Right lung (tissue), 5 donors: ENCODE results near the gene IFNGR2. TPM values are rescaled to one million over a fixed set of nuclear protein-coding genes. Genes with fewer than 3 reads are reported as not detected.
"Not testable (repeated sequence)": the region's sequence is repeated elsewhere in the genome, so short reads cannot be mapped to it uniquely, and the experiment has no call there.

Source experiments
- DNase-seq, 2 donors: peaks; one replicate each; pipeline ENCODE4 v3.0.0-alpha.2; 2013
- polyA plus RNA-seq, 5 donors: library from polyadenylated mRNA; unstranded; fragments of 120-200 nt; gene quantifications; one replicate each; pipeline versions ENCODE4 v1.2.1 to v1.2.3, GENCODE V29; 2013; ENCODE audit warnings: inconsistent platforms in 1 of 5, low replicate concordance in 1 of 5; ENCODE audit not compliant: insufficient read length in 5 of 5, insufficient read depth in 1 of 5

The IFNGR2 gene
- polyA plus RNA-seq, 5 donors = 69.5 to 83.6 (median 75.5) TPM

DNA sequence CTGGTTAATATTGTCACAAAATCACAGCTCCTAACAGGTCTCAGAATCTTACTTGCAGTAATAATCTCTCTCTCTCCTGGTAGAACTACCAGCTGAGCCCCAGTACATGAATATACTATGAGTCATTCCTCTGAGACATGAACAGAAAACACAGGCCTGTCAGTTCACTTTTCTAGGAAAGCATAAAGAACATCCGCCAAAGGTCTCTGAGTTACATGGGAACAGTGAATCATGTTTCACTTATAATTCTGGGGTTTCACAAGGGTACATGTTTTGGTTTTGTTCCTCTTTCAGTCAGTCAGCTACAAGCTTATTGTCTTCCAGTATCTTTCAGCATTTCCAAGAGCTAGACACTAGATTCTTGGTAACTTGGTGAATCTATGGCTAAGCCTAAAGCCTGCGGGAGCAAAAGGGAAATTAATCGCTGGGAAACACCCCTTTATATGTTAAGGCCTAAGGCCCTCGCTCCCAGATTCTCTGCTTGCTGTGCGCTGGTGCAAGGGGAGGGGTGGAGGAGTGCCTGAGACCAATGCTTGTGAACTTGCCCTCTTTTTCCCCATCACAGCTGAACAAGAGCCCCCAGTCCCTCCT lies 31.7 kb downstream of the IFNGR2 start:
- no peak for DNase-seq

- no peak for DNase-seq
These were observed 33.9 kb downstream of the IFNGR2 start for GRCh38 chr21:33437140-33437539.

DNA sequence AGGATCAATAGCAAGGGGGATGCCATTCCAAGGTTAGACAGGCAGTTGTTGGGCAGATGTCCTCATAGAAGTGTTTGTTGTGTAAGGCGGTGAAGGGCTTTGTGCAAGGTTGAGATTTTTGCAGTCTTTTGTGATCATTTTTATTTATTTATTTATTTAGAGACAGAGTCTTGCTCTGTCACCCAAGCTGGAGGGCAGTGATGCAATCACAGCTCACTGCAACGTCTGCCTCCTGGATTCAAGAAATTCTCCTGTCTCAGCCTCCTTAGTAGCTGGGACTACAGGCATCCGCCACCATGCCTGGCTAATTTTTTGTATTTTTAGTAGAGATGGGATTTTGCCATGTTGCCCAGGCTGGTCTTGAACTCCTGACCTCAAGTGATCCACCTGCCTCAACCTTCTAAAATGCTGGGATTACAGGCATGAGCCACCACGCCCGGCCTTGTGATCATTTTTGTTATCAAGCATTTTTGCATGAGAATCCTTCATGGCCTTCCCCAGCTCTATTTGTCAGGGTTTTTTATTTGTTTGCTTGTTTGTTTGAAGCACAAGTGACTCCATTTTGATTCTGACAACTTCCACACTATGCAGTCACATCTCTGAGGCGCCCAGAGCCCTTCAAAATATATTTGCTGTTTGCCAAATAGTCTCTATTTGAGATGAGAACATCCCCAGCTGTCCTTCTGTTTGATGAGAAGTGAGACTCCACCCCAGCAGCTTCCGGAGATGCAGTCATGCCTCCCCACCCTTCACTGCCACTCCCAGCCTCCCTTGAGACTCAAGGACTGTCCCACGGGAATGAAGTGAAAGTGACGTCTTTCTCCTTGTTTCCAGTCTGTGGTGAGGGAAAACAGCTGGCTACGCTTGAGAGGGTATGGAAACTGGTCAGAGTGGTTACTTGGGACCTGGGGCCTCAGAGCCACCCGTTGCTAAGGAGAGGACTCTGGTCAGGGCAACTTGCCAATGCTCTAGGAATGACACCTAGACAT lies 38.6 kb downstream of the IFNGR2 start:
- DNase-seq = peak; percentile 50 to 82

GRCh38 chr21:33443194-33443593 lies 40.0 kb downstream of the IFNGR2 start:
- DNase-seq = peak in 1 of 2 donors; percentile 25

DNA sequence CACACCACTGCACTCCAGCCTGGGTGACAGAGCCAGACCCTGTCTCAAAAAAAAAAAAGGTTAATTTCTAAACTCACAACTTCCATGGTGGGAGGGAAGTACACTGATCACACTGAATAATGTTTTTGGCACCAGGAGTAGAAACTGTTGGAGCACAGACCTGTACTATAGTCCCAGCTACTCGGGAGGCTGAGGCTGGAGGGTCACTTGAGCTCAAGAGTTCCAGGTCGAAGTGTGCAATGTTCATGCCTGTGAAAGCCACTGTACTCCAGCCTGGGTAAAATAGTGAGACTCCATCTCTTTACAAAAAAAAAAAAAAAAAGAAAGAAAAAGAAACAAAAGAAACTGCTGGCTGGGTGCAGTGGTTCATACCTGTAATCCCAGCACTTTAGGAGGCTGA lies 41.3 kb downstream of the IFNGR2 start:
- DNase-seq = peak in 1 of 2 donors; percentile 27

GRCh38 chr21:33446620-33447019 lies 43.4 kb downstream of the IFNGR2 start:
- not testable (repeated sequence) for DNase-seq

DNA sequence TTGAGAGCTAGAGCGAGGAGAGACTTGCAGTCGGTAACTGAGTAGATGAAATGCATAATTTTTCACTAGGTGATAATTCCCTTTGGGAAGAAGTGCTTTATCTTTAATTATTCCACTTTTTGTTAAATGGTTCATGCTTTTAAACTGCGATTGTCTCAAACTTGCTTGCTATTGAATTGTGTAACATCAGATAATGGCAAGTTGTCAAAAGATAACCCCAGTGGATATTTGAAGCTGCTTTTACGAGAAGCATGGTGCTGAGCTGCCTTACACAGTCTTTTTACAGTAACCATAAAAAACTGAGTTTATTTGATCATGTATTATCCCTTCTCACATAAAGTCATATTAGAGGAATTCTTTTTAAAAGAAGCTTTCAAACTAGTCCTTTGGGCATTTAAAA lies 46.4 kb downstream of the IFNGR2 start:
- DNase-seq = no peak

GRCh38 chr21:33451634-33452071 lies 48.4 kb downstream of the IFNGR2 start:
- DNase-seq = no peak

GRCh38 chr21:33452362-33452761 lies 49.1 kb downstream of the IFNGR2 start:
- no peak for DNase-seq

DNA sequence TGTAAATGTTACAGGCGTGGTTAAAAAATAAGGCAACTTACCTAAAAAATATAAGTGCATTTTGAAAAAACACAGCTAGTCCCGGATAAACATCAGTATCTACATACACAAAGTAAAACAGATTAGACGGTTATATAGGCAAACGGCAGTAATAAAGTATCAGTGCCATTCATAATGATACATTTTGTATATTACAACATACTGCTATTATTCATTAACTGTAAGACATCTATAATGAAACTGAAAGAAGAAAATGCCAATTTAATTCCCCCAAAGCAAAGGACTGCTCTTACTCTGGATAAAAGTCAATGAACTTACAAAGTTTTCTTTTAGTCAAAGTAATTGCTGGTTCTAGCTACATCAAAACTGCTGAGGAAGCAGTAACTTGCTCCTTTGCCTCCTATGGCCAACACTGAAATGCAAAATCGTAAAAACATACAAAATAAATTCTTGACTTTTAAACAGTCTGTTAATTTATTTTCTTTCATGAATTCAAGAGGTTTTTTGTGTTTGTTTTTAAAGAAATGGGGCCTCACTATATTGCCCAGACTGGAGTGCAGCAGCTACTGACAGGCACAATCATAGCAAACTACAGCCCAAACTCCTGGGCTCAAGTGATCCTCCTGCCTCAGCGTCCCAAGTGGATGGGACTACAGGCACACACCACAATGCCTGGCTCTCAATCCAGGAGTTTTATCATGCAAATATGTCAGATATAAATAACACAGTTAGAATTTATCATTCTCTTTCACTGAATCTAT lies 52.7 kb downstream of the IFNGR2 start:
- no peak for DNase-seq

DNA sequence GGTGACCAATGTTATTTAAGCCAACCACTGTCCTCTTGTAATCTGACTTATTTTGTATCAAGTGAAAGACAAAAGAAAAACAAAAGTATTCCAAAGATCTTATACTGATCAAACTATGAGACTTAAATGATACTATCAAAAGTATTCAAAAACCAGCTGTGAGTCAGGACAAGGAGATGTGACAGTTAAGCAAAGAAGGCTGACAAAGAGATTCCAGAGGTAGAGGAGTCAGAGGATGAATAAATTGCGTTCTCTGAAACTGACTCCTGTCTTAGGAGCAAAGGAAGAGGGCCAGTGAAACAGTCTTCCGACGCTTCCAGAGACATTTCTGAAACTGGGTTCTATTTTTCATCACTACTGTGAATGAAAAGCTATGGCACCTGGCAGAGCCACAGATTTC lies 55.6 kb downstream of the IFNGR2 start:
- no peak for DNase-seq

DNA sequence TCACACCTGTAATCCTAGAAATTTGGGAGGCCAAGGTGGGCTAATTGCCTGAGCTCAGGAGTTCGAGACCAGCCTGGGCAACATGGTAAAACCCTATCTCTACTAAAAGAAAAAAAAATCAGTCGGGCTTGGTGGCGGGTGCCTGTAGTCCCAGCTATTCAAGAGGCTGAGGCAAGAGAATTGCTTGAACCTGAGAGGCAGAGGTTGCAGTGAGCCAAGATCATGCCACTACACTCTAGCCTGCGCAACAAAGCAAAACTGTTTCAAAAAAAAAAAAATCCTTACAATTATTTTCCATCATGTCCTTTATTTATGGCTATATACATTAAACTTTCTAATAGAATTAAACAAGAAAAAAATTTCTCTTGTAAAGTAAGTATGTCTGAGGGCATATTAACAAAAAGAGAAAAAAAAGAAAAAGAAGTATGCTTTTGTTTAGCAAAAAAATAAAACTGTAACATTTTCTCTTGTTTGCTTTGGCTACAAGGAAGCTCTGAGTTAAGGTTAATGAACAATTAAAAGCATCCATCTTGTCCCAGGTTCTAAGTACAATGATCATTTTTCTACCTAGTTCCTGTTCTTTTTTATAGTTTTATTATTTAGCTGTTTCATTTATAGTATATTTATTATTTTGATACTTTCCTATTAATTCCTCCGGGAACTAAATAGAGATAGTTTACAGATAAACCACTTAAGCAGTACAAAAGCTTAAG lies 58.5 kb downstream of the IFNGR2 start:
- no peak for DNase-seq

- not testable (repeated sequence) for DNase-seq
These were observed 66.0 kb downstream of the IFNGR2 start for GRCh38 chr21:33469183-33469582.

- no peak for DNase-seq
These were observed 67.5 kb downstream of the IFNGR2 start for GRCh38 chr21:33470701-33471100.

DNA sequence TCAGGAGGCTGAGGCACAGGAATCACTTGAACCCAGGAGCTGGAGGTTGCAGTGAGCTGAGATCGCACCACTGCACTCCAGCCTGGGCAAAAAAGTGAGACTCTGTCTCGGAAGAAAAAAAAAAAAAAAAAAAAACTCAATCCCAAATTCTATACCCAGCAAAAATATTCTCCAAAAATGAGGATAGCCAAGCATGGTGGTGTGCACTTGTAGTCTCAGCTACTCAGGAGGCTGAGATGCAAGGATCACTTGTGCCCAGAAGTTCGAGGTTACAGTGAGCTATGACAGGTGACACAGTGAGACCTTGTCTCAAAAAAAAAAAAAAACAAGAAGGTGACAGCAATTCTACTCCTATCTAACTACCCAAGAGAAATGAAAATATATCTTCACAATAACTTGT lies 70.1 kb downstream of the IFNGR2 start:
- DNase-seq = no peak

- DNase-seq = no peak
These were observed 73.9 kb downstream of the IFNGR2 start for GRCh38 chr21:33477066-33477465.

GRCh38 chr21:33478182-33478581 lies 75.0 kb downstream of the IFNGR2 start:
- no peak for DNase-seq

DNA sequence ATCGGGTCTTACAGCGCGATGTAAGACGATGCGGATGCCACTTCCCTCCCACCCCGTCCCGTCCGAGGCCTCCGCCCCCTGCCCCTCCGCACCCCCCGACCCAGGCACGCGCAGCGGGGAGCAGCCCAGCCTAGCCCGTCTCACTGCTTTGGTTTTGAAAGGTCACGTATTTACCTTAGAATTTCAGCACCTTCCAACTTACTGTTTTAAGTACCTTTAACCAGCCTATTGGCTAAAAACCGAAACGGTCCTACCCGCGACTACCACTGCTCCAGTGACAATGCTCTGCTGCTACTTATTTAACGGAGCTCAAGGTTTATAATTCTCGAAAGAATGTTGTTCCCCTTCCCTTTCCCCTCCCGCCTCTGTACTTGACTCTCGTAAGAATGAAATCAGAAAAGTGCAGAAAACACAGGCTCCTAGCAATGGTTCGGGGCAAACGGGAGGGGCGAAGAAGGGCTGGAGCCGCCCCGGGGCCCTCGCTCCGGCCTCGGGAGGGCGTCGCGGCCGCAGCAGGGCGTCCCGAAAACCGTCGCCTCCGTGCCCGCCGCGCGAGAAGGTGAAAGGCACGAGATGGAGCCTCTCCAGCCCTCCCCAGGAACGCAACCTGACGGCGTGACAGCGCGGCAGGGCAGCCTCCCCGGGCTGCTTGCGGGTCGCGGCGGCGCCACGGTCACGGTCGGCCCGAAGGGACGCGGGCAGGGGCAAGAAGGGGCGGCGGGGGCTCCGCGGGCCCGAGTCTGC lies 75.9 kb downstream of the IFNGR2 start:
- peak; percentile 29 for DNase-seq

- peak; percentile 93 to 95 for DNase-seq
These were observed 76.7 kb downstream of the IFNGR2 start, which contains the start of gene TMEM50B for GRCh38 chr21:33479679-33480480. TSS of gene TMEM50B (minus strand) at chr21:33479974. CDS start at chr21:33468885, 11,089 bp downstream.
